Spinal cord (tissue), 10 donors: ENCODE data around the gene DCP2. TPM values are rescaled to one million over a fixed set of nuclear protein-coding genes. Genes with fewer than 3 reads are reported as not detected.

Source experiments
- DNase-seq, 6 donors: peaks; one replicate each; pipeline versions ENCODE4 v3.0.0 to v3.0.0-alpha.2; 2013 to 2015; ENCODE audit warnings: low spot score in 6 of 6, low read depth in 4 of 6
- H3K27ac ChIP-seq: one replicate; pipeline ENCODE4 v1.5.1; 2013; ENCODE audit warnings: low read depth, low read length, control low read depth
- H3K27me3 ChIP-seq: one replicate; pipeline ENCODE4 v1.6.1; 2013; ENCODE audit warnings: low read length; ENCODE audit not compliant: control insufficient read depth, insufficient read depth
- H3K36me3 ChIP-seq: one replicate; pipeline ENCODE4 v1.6.1; 2013; ENCODE audit warnings: low read length; ENCODE audit not compliant: control insufficient read depth, insufficient read depth
- H3K4me1 ChIP-seq: one replicate; pipeline ENCODE4 v1.6.1; 2013; ENCODE audit warnings: low read length; ENCODE audit not compliant: control insufficient read depth, insufficient read depth
- H3K4me3 ChIP-seq: one replicate; pipeline ENCODE4 v1.5.1; 2013; ENCODE audit warnings: low read depth, low read length, control low read depth
- H3K9me3 ChIP-seq: one replicate; pipeline ENCODE4 v1.6.1; 2013; ENCODE audit warnings: low read length; ENCODE audit not compliant: control insufficient read depth, insufficient read depth
- WGBS: methylation state at CpG from one replicate; pipeline ENCODE4 v1.1.5; 2013; ENCODE audit warnings: missing lambda C conversion rate; ENCODE audit not compliant: insufficient coverage; 5-methylcytosine and 5-hydroxymethylcytosine counted together
- polyA plus RNA-seq, 2 donors: library from polyadenylated mRNA; unstranded; fragments of 120-200 nt; gene quantifications; one replicate each; pipeline ENCODE4 v1.2.1, GENCODE V29; 2013; ENCODE audit not compliant: insufficient read length in 2 of 2
- total RNA-seq, 2 donors: library from RNA; depleted of rRNA in 1 of 2; stranded (reverse); fragments of 120-200 nt in 1 of 2; fragments of >200 nt in 1 of 2; gene quantifications; one replicate each; pipeline versions ENCODE4 v1.2.3 to v1.2.4, GENCODE V29; 2013 to 2014
- donor health status: healthy.

The DCP2 gene
- total and polyA plus RNA-seq, 4 donors = 17.8 to 82.1 (median 38.2) TPM

GRCh38 chr5:113059232-113060040 lies 82.8 kb downstream of the DCP2 start:
- H3K4me3 ChIP-seq = no peak overlapping the region
- H3K9me3 ChIP-seq = no peaks in the 10 kb centered on the region
- peaks cover 48% of the 10 kb centered on the region for H3K4me1 ChIP-seq
- peak overlapping the region; percentile 78 for H3K27ac ChIP-seq
- peaks cover 12% of the 10 kb centered on the region for H3K36me3 ChIP-seq
- WGBS = 22% methylated on average over 14 of the region's 19 CpGs
- DNase-seq = peak in 5 of 6 donors; percentile 53 to 90 (median 56)
- H3K27me3 ChIP-seq = no peaks in the 10 kb centered on the region

GRCh38 chr5:113060408-113061025 lies 83.9 kb downstream of the DCP2 start:
- no peaks in the 10 kb centered on the region for H3K27me3 ChIP-seq
- peaks cover 4% of the 10 kb centered on the region for H3K36me3 ChIP-seq
- no peak for DNase-seq
- no peaks in the 10 kb centered on the region for H3K9me3 ChIP-seq
- 100% methylated on average over 4 of the region's 4 CpGs for WGBS
- no peak overlapping the region for H3K4me3 ChIP-seq
- no peak overlapping the region for H3K27ac ChIP-seq
- peaks cover 48% of the 10 kb centered on the region for H3K4me1 ChIP-seq

GRCh38 chr5:113061846-113062780 lies 85.5 kb downstream of the DCP2 start:
- no peak overlapping the region for H3K27ac ChIP-seq
- H3K4me1 ChIP-seq = peaks cover 44% of the 10 kb centered on the region
- no peak for DNase-seq
- no peaks in the 10 kb centered on the region for H3K27me3 ChIP-seq
- 58% methylated on average over 3 of the region's 5 CpGs for WGBS
- H3K36me3 ChIP-seq = peaks cover 8% of the 10 kb centered on the region
- H3K9me3 ChIP-seq = no peaks in the 10 kb centered on the region
- no peak overlapping the region for H3K4me3 ChIP-seq

GRCh38 chr5:113062869-113063508 lies 86.4 kb downstream of the DCP2 start:
- peaks cover 13% of the 10 kb centered on the region for H3K36me3 ChIP-seq

GRCh38 chr5:113063927-113064326 lies 87.3 kb downstream of the DCP2 start:
- peaks cover 35% of the 10 kb centered on the region for H3K4me1 ChIP-seq

More at GRCh38 chr5:113062869-113063508, 86.4 kb downstream of the DCP2 start:
- Histone ChIP-seq H3K27ac (no peak overlapping the region), H3K4me1 (peaks cover 38% of the 10 kb centered on the region), H3K27me3 (no peaks in the 10 kb centered on the region), H3K9me3 (no peaks in the 10 kb centered on the region), H3K4me3 (no peak overlapping the region)
- no peak for DNase-seq
- WGBS = 100% methylated on average over 2 of the region's 6 CpGs

GRCh38 chr5:113064806-113065205 lies 88.2 kb downstream of the DCP2 start:
- no peaks in the 10 kb centered on the region for H3K27me3 ChIP-seq
- no peaks in the 10 kb centered on the region for H3K9me3 ChIP-seq
- 80% methylated on average over 1 of the region's 1 CpG for WGBS
- no peak overlapping the region for H3K27ac ChIP-seq
- no peak for DNase-seq
- no peak overlapping the region for H3K4me3 ChIP-seq
- peaks cover 17% of the 10 kb centered on the region for H3K36me3 ChIP-seq
- H3K4me1 ChIP-seq = peaks cover 26% of the 10 kb centered on the region

More at GRCh38 chr5:113063927-113064326, 87.3 kb downstream of the DCP2 start:
- Histone ChIP-seq H3K27ac (no peak overlapping the region), H3K27me3 (no peaks in the 10 kb centered on the region), H3K4me3 (no peak overlapping the region), H3K9me3 (no peaks in the 10 kb centered on the region), H3K36me3 (peaks cover 17% of the 10 kb centered on the region)
- WGBS = 61% methylated on average over 12 of the region's 12 CpGs
- no peak for DNase-seq

GRCh38 chr5:113065626-113066025 lies 89.0 kb downstream of the DCP2 start:
- DNase-seq = no peak
- Histone ChIP-seq H3K9me3 (no peaks in the 10 kb centered on the region), H3K36me3 (peaks cover 17% of the 10 kb centered on the region), H3K4me1 (peaks cover 21% of the 10 kb centered on the region), H3K27ac (no peak overlapping the region), H3K4me3 (no peak overlapping the region), H3K27me3 (no peaks in the 10 kb centered on the region)
- WGBS = no CpG with 5 or more reads among the region's 2 CpGs

- Histone ChIP-seq H3K9me3 (no peaks in the 10 kb centered on the region), H3K27ac (peak overlapping the region; percentile 29), H3K27me3 (no peaks in the 10 kb centered on the region), H3K4me3 (no peak overlapping the region), H3K4me1 (peaks cover 13% of the 10 kb centered on the region), H3K36me3 (peaks cover 17% of the 10 kb centered on the region)
- 63% methylated on average over 18 of the region's 19 CpGs for WGBS
- DNase-seq = peak in 2 of 6 donors; percentile 41 to 78
Measured at GRCh38 chr5:113067635-113068344, 91.2 kb downstream of the DCP2 start.
